HG03060 (cell line): Measurements from ENCODE around the gene TET3.
"Not testable (repeated sequence)": the region's sequence is repeated elsewhere in the genome, so short reads cannot be mapped to it uniquely, and the experiment has no call there.

Experiments used
- ATAC-seq: cut with Tn5 transposase; IDR thresholded peaks from one replicate; pipeline ENCODE4 v1.9.1; 2021; ENCODE audit warnings: low read depth, moderate number of reproducible peaks; ENCODE audit not compliant: unreplicated experiment

The TET3 gene

DNA sequence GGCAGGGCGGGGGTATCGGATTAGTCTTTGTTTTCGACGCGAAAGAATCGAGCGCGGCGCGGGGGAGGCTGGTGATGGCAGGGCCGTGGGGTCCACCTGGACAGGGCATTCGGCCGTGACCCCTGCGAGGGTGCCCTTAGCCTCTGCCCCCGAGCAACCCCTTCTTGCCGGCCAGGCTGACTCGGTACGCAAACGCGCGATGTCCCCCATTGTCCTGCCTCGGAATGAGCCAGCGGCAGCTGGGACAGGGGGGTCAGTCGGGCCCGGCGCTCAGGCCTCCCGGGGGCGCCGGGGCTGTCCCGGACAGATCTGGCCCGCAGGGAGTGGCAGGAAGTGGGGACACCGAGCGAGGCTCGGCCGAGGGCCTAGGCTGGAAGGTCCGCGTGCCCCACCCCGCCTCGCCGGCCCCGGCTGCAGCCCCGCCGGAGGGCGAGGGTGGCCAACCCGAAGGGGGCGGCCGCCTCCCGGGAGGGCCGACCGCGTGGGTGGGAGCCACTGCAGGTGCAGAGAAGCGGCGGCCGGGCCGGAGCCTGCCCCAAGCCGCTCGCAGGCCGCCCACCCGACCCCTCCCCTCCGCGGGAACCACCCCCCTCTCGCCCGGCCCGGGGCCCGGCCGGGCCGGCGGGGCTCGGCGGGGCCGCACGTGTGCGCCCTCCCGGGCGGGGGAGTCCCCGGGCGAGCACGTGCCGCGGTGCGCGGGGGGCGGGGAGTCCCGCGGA, at the start of gene TET3:
TET3 (plus strand) TSS at position 708 of the 719 bp plus-strand sequence. CDS start 1,494 bp downstream, outside the sequence.
- ATAC-seq: no peak

DNA sequence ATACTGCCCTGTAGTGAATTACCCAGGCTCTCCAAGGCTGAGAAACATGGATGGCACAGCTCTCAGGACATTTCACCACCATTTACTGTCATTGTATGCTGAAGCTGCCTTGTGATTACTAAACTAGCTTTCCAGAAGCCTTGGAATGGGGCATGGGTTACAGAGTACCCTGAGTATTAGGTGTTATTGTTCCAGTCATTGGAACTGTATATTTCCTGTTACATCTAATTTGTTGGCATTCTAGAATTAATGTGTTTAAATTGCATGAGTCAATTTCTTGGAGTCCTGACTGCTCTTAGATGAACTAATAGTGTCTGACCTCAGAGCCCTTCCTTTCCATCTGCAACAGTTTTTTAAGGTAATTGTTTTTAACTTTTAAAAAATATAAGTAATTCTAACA, 49.1 kb upstream of the TET3 start:
- ATAC-seq: no peak

DNA sequence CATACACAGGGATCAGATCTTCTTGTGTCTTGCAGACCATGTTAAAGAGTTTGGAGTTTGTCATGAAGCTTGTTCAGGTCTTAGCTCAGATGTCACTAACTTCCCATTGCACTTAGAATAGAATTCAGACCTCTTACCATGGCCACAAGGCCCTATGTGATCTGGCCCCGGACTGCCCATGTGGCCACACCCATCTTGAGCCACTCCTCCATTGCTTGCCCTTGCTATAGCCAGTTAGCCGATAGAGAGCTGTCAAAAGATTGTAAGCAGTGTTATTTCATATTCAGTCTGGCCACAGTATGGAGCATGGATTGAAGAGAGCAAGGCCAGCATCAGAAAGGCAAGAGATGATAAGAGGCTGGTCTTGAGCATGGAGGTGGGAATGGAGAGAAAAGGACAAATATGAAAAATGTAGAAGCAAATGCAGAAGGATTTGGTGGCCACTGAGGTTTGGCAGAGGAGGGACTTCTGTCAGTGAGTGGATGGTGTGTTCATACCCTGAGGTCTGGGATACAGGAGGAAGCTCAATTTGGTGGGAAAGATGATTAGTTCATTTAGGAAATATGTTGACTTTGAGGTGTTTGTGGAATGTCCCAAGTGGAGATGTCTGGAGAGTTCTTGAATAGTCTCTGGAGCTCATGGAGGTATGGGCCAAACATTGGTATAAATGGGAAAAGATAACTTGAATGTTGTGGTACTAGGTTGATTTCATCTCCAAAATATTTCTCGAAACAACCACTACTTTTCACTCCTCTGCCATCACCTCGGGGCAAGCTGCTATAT, 47.4 kb upstream of the TET3 start:
- ATAC-seq: no peak

DNA sequence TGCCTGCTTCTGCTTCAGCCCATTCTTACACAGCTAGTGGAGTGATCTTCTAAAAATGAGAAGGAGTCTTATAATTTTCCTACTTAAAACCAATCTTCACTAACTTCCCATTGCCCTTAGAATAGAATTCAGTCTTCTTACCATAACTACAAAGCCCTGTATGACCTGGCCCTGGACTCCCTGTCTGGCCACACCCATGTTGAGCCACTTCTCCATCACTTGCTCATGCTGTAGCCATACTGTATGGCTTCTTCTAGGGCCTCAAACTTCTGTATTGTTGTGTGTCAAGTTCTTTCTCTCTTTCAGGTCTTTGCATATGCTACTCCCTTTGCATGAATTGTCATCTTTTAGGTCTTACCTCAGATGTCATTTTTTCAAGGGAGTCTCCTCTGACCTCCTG, 46.8 kb upstream of the TET3 start:
- ATAC-seq: no peak

DNA sequence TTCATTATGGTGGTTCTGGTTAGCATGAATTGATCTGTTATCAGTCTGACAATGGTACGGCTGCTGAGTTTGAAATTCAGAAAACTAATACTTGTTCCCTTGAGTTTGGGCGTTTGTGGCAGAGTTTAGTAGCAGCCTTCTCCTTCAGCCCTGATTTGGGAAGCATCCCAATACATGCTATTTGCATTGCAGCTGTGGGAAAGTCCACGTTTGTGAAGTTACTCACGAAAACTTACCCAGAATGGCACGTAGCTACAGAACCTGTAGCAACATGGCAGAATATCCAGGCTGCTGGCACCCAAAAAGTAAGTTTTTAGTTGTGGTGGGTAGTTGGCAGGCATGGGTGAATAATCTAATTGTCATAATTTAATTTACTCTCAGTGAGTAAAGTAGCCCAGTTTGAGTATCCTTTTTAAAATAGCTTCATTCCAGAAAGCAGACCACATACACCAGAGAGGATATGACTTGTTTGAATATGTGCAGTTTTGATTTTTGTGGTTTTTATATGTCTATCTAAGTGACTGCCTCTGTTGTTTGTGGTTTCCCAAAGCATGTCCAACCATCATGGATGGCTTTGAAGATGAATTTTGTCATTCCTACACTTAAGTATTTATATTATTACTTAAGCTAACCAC, 45.9 kb upstream of the TET3 start:
- ATAC-seq: no peak

DNA sequence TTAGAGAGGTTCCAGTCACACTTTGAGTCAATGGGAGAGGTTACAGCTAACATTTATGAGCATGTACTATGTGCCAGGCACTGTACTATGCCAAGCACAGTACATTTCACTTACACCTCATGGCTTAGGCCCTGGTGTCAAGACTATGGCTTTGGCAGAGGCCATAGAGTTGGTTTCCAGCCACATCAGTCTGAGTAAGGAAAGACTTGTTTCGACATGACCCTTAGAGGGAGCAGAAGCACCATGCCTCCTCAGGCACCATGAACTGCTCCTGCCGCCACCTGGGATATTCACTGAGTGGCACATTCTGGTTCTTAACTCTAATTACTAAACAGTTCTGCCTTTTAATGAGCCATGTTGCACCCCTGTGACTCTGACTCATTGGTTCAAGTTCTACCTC, 45.3 kb upstream of the TET3 start:
- no peak for ATAC-seq

DNA sequence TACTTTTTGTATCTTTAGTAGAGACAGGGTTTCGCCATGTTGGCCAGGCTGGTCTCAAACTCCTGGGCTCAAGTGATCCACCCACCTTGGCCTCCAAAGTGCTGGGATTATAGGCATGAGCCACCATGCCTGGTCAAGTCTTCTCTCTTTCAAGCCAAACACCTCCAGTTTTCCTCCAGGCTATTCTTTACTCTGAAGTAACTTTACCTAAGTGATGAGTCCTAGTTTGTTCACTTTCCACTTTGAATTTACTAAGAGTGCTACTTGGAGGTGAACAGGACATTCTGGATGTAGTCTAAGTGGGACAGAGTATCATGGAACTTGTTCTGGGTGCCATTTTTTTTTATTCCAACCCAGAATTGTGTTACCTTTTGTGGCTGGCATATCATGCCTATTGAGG, 44.6 kb upstream of the TET3 start:
- ATAC-seq: not testable (repeated sequence)

DNA sequence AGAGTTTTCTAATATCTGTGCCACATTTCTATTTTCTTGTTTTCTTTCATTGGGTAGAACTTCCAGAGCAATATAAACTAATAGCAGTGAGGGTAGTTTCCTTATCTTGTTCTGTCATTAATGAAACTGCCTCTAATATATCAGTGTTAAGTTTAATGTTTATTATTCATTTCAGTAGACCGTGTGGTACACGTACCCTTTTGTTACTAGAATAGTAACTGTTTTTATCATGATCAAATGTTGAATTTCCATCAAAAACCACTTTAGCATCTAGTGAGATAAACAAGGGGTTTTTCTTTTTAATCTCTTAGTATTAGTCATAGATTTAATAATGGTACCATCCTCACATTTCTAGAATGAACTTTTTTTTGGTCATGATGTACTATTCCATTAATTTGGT, 42.0 kb upstream of the TET3 start:
- no peak for ATAC-seq

DNA sequence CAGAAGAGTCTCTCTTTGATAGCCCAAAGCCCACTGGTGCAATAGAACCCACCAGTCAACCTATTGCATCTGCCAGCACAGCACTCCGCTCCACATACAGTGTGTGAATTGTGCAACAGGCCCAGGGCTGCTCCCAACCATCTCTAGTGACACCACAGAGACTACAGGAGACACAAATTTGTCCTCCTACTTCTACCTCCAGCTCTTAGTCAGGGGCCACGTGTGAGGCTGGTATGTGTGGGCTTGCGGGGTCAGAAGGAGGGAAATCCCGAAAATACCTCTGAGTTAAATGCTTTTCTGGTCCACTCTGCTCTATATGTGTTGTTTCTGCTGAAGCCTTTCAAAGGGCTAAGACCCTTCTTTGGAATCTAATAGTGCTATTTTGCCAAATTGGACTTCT, 40.0 kb upstream of the TET3 start:
- ATAC-seq: no peak

DNA sequence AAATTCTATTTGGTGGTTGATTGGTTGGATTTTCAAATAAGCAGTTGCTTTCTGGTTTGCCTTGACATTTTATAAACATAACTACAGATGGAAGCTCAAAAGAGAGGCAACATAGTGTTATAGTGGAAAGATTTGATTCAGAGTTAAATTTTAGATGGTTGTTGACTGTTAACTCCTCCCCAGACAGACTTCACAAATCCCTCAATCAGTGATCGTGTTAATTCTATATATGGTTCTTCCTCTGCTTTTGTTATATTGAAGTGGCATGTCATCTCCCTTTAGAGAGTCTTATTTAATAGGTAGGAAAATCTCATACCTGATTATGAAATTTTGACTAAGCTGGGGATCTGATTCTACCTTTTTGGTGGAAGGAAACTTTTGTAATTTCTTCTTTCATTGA, 38.5 kb upstream of the TET3 start:
- no peak for ATAC-seq

DNA sequence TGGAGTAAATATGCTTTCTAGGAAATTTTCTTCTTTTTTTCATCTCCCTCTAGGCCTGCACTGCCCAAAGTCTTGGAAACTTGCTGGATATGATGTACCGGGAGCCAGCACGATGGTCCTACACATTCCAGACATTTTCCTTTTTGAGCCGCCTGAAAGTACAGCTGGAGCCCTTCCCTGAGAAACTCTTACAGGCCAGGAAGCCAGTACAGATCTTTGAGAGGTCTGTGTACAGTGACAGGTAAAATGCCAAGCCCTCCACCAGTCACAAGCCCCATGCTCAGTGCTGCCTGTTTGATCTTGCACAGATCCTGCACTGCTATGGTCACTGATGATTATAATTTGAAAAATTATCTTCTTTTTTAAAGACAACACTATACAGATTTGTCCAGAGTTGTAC, 38.0 kb upstream of the TET3 start:
- no peak for ATAC-seq

DNA sequence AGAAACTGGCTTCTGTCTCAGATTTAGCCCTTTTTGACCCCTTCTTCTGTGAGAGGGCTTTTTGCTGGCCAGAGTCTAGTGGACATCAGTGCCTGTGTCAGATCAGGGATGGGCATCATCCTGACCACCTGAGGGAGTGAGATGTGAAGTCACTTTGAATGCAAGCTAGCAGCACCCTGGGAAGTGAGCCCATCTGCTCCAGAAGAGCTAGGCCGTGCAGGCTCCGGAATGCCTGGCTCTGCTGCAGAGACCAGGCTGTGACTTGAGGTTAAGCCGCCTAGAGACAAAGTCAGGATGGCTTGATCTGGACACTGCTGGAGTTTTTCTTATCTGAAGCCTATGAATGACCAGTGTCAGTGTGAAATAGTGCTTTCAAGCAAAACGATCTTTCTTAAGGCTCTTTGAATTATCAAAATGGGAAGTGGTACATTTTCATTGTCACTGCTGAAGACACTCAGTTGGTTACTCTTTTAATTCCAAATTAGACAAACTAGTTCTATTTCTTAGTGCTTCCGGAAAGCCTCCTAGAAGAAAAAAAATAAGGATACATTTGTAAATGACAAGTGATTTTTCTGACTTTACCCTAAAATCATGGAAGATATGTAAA, 37.2 kb upstream of the TET3 start:
- no peak for ATAC-seq

DNA sequence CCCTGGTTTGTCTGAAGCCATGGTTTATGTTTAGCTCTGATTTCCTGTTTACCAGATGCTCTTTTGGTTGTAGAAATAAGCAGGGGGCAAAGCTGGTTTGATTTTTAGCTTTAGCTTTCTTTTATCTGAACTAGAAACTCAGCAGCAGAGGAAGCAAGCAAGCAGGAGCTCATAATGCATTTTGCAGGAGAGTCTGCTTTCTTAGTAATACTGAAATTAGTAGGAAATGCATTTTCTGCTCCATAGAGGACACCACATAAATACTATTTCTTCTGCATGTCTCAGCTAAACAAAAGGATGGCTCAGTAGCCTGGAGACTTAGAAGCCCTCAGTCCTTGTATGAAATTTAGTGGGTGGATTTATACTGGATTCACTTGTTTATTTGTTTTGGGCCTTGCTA, 34.9 kb upstream of the TET3 start:
- no peak for ATAC-seq

DNA sequence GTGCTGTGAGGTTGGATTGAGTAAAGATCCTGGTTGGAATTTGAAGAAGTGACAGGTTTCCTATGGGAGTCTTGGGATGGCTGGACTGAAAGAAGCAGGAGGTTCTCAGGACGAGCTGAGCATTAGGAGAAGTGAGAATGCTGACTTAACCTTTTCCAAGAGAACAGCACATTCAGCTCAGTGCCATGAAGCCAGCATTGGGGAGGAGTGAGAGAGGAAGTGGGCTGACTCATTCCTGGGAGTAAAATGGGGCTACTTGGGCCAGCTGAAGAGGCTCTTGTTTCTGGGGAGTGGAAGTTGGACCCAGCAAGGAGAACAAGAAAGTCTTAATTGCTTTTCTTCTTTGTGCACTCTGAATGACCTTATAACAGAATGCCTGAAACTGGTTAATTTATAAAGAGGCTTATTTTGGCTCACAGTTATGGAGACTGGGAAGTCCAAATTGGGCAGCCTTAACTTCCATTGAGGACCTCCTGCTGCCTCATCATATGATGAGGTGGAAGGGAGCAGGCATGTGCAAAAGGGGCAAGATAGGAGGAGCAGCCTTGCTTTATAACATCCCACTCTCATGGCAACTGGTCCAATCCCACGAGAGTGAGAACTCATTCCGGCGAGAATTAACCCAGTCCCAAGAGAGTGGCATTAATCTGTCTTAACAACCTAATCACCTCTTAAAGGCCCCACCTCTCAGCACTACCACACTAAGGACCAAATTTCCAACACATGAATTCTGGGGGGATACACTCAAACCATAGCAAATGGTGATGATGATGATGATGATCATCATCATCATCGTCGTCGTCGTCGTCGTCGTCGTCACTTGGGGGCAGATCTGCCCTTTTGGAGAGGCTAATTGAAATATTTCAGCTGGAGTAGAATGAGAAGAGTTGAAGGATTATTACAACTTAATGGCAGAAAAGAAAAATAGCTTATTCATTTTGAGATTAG, 31.9 kb upstream of the TET3 start:
- ATAC-seq: no peak

DNA sequence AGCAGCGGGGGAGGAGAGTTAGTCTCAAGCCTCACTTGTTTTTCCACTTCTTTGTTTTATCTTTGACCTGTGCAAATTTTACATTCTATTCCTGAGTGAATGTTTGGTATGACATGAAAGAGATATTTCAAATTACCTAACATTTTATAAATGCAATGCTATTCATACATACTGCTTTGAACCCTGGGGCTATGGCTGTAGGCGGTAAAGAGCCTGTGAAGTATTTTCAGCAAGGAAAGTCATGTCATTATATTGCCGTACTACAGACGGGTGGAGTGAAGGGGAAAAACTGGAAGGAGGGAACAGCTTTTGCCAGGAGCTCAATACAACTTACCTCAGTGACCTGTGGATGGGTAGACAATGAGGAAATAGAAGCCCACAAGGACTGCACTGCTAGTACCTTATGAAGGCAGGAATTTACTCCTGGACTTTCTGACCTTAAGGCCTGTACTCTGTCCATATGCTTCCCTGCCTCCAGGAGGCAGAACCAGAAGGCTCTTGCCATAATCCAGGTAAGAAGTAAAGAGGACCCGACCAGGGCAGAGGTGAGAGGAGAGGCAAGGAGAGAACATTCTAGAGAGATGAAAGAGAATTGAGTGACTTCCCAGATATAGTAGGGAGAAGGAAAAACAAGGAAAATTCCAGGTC, 28.4 kb upstream of the TET3 start:
- no peak for ATAC-seq

DNA sequence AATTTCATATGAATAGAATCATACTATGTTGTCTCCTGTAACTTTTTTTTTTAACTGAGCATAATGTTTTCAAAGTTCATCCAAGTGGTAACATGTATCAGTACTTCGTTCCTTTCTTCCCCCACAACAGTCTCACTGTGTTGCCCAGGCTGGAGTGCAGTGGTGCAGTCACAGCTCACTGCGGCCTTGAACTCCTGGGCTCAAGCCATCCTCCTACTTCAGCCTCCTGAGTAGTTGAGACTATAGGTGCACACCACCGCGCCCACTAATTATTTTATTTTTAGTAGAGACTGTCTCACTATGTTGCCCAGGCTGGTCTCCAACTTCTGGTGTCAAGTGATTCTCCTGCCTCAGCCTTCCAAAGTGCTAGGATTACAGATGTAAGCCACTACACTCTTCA, 23.4 kb upstream of the TET3 start:
- ATAC-seq: no peak

DNA sequence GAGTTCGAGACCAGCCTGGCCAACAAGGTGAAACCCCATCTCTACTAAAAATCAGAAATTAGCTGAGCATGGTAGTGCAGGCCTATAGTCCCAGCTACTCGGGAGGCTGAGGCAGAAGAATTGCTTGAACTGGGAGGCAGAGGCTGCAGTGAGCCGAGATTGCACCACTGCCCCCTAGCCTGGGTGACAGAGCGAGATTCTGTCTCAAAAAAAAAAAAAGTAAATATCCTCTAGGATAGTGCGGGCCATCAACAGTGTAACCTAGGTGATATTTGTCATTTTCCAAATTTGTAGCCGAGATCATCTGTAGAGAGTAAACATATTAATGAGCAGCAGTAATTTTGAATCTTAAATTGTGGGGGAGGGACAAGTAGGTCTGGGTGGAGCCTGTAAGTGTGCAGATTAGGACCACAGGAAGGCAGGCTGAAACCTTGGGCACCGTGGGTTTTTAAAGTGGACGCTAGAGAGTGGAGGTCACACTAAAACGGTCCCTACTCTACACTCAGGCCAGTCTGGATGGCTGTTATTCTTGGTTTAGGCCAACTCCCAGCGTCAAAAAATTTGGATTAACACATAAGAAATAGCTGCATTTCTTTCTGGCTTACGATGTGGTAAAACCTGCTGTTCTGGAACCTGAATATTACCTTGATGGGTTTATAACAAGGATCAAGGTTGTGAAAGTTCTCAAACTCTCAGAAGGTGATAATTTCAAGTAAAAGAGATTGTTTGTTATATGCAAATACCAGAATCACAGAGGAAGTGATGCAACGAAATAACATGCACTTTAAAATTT, 22.7 kb upstream of the TET3 start:
- ATAC-seq: no peak

DNA sequence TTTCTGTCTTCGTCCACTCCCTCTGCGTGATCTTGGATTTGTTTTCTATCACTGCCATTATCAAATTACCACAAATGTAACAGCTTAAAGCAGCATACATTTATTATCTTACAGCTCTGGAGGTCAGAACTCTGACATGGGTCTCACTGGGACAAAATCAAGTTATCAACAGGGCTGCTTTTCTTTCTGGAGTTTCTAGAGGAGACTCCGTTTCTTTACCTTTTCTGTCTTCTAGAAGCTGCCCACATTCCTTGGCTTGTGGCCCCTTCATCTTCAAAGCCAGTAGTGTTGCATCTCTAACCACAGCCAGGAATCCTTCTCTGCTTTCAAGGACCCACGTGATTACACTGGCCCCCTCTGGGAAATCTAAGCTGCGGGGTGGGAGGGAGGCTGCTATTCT, 21.9 kb upstream of the TET3 start:
- ATAC-seq: no peak
